Stimulated activated CD4-positive, alpha-beta T cell treated with anti-CD3 and anti-CD28 coated beads, Interleukin-1b, Interleukin-23, amount 100 ng/mL, for 48 hours (primary cell): ENCODE results near the gene EID2B.

Experiments
- DNase-seq: peaks from one replicate; pipeline ENCODE4 v3.0.0-alpha.2; 2020

EID2B gene

GRCh38 chr19:39525205-39525604 is 7.4 kb downstream of the EID2B start:
- no peak for DNase-seq

DNA sequence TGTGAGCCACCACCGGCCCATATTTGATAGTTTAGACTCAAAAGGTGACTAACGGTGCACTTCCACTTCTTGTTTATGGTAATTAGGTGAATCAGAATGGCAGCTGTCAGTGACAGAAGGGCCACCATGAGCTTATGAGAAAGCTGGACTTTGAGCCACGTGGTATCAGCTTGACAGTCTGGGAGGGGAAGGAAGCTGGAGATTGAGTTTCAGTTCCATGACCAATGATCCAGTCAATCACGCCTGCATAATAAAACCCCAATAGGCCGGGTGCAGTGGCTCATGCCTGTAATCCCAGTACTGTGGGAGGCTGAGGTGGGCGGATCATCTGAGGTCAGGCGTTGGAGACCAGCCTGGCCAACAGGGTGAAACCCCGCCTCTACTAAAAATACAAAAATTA is 8.2 kb downstream of the EID2B start:
- DNase-seq, result no peak

DNA sequence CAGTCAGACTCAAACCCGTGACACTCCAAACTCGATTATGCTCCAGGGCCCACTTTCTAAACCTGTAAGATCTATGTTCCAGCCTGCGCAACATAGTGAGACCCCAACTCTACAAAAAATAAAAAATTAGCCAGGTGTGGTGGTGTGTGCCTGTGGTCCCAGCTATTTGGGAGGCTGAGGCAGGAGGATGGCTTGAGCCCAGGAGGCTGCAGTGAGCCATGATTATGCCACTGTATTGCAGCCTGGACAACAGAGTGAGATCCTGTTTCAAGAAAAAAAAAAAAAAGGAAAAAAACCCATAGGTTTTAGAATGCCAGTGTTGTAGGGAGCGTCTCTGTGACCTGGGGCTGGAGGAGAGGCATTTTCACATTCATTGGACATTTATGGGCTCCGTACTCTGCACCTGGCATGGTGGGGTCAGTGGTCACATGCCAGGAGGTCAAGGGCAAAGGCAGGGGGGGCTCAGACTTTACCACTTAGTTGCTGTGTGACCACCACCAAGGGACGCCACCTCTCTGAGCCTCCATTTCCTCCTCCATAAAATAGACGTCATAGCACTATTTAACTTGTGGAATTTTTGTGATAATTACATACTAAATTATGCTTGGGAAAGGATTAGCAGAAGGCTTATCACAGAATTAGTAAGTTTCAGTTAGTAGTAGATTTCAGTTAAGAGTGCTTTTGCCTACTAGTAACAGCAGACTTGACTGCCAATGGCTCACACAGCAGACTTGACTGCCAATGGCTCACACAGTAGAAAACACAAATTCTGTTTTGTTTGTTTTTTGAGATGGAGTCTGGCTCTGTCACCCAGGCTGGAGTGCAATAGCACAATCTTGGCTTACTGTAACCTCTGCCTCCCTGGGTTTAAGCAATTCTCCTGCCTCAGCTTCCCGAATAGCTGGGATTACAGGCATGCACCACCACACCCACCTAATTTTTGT is 11.8 kb downstream of the EID2B start:
- no peak for DNase-seq

GRCh38 chr19:39518975-39519374 is 13.7 kb downstream of the EID2B start:
- DNase-seq, result no peak

DNA sequence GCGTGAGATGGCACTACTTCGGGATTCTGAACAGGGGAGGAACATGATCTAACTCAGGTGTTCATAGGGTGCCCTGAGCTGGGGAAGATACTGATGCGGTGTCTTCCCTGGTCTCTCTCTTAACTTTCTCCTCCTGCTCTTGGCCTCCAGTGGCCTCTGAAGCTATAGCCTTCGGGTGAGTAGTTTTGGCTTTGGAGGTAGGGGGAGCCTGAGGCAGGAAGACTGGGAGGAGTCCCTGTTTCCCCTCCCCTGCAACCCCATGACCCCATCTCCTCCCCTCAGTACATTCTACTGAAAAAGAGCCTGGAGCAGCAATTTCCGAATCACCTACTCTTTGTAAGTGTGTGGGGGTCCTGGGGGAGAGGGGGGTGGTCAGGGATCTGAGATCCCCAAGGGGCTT is 14.2 kb downstream of the EID2B start:
- no peak for DNase-seq

DNA sequence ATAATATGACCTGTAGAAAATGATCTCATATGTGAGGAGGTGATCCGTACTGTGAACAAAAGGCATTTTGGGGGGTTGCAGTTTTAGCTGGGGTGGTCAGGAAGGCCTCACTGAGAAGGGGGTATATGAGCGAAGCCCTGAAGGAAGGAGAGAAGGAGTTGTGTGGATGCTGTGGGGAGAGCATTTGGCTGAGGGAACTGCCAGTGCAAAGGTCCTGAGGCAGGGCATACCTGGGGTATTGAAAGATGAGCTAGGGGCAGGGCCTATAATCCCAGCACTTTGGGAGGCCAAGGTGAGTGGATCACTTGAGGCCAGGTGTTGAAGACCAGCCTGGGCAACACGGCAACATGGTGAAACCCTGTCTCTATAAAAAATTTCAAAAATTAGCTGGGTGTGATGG is 15.2 kb downstream of the EID2B start:
- DNase-seq, result no peak

GRCh38 chr19:39516270-39516669 is 16.4 kb downstream of the EID2B start:
- DNase-seq, result no peak

- DNase-seq, result no peak
Measured at GRCh38 chr19:39515551-39516191, 17.0 kb downstream of the EID2B start.

- DNase-seq, result no peak
Measured at GRCh38 chr19:39514840-39515550, 17.7 kb downstream of the EID2B start, which contains the start of gene SELENOV. SELENOV (plus strand) TSS chr19:39515139; CDS start chr19:39515213, 74 bp downstream.

GRCh38 chr19:39512988-39513387 is 19.7 kb downstream of the EID2B start:
- no peak for DNase-seq

DNA sequence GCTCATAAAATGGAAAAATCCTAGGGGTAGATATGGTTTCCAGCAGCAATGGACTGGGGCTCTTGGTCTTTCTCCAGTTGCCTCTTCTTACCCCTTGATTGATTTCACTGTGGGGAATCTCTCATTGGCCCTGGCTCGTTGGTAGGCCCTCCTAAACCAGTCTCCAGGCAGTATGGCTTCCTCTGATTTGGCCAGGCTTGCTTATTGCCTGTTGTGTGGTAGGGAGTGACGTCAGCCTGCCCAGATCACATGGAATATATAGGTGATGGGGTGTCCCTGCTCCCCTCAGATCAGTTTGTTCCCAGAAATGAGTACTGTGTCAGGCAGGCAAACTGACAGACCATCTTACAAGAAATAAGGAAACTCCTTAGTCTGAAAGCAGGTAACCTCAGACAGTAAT is 23.4 kb downstream of the EID2B start:
- DNase-seq, result no peak

GRCh38 chr19:39508629-39509028 is 24.0 kb downstream of the EID2B start:
- no peak for DNase-seq

DNA sequence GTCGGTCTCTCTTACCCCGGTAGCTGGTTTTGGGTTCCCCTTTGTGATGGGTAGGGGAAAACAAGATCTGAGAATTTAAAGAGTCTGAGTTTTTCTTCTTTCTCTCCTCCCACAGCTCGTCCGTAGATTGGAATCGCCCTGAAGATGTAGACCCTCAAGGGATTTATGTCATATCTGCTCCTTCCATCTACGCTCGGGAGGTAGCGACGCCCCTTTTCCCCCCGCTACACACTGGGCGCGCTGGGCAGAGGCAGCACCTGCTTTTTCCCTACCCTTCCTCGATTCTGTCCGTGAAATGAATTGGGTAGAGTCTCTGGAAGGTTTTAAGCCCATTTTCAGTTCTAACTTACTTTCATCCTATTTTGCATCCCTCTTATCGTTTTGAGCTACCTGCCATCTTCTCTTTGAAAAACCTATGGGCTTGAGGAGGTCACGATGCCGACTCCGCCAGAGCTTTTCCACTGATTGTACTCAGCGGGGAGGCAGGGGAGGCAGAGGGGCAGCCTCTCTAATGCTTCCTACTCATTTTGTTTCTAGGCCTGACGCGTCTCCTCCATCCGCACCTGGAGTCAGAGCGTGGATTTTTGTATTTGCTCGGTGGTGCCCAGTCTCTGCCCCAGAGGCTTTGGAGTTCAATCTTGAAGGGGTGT is 24.8 kb downstream of the EID2B start:
- DNase-seq, result no peak

GRCh38 chr19:39506944-39507714 is 25.5 kb downstream of the EID2B start:
- DNase-seq, result peak; percentile 65

DNA sequence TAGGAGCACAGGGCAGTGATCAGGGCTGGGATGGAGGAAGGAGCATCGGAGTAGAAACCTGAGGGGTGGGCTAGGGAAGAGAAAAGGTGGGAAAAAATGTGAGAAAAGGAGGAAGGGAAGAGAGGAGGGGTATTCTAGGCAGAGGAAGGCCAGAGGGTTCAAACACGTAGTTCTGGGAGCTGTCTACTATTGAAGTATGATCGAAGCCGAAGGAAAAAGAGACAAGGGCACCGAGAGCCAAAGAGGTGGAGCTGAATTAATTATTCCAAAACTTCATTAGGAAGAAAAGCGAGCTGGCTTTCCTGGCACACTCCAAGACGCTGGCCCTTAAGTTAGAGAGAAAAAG is 26.1 kb downstream of the EID2B start:
- no peak for DNase-seq

DNA sequence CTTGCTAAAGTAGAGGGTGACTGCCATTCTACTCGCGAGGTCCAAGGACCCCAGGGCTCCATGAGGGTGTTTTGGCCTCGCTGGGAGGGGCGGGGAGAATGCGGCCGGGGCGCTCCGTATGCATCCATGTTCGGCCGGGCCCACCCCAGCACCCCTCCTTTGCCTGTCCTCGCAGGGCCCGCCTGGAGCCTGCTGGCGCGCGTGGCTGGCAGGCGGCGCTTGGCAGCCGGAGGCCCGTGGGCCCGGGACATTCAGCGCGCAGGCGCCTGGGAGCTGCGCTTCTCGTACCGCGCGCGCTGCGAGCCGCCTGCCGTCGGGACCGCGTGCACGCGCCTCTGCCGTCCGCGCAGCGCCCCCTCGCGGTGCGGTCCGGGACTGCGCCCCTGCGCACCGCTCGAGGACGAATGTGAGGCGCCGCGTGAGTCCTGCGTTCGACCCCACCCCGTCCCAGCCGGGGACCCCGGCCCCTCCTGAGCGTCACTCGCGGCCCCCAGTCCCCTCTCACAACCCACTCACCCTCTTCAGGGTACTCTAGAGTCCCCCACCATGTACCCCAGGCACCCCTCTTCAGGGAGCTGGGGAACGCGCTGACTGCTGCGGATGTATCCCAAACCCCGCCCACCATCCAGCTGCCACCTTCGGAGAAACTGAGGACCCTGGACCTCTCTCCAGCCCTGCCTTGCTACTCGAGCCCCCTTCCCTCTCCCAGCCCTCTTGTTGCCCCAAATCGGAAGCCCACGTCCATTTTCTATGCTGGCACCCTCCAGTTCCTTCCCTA is 29.8 kb downstream of the EID2B start:
- DNase-seq, result peak; percentile 79

- DNase-seq, result no peak
Measured at GRCh38 chr19:39501340-39501739, 31.3 kb downstream of the EID2B start.

DNA sequence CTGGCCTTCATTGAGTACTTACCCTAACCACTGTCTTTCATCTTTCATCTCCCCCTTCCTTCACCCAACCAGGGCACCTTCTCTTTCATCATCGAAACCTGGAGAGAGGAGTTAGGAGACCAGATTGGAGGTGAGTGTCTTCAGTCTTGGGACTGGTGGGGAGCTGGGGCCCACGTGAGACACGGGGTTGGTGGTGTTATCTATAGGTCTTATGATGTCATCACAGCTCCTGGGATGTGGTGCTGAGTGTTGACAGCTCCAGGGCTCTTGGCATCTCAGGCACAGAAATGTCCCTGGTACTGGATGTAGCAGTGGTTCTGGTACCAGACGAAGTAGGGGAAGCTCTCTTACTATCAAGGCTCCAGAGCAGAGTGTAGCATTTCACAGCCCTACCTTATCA is 32.1 kb downstream of the EID2B start:
- DNase-seq, result no peak

- no peak for DNase-seq
Measured at GRCh38 chr19:39499932-39500331, 32.7 kb downstream of the EID2B start.

DNA sequence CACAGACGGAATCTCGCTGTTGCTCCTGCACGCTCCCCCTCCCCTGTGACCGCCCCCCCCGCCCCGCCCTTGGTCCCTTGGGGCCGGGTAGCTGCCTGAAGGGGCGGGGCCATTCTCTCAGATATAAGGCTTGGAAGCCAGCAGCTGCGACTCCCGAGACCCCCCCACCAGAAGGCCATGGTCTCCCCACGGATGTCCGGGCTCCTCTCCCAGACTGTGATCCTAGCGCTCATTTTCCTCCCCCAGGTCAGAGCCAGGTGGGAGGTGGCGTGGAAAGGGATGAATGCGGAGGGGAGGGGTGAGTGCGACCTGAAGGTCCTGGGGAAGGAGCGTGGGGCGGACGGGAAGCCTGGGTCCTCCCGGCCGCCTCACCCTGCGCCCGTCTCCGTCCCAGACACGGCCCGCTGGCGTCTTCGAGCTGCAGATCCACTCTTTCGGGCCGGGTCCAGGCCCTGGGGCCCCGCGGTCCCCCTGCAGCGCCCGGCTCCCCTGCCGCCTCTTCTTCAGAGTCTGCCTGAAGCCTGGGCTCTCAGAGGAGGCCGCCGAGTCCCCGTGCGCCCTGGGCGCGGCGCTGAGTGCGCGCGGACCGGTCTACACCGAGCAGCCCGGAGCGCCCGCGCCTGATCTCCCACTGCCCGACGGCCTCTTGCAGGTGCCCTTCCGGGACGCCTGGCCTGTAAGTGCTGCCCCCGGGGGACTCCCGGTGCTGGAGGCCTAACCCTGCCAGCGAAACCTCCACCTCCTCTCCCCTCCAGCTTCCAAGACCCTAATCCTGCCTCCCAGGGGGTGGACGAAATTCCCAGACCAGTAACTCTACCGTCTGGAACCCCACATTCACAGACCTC is 33.6 kb downstream of the EID2B start, which contains the start of gene DLL3:
TSS of gene DLL3 (plus strand) at position 150 of the 845 bp plus-strand sequence. CDS start at position 178, 28 bp downstream.
- no peak for DNase-seq
